Type B pancreatic cell (in vitro differentiated cells): ENCODE measurements around the gene PTBP3. TPM values are rescaled to one million over a fixed set of nuclear protein-coding genes. Genes with fewer than 3 reads are reported as not detected.
"Not testable (repeated sequence)": the region's sequence is repeated elsewhere in the genome, so short reads cannot be mapped to it uniquely, and the experiment has no call there.

ENCODE experiments used
- DNase-seq: peaks from one replicate; pipeline ENCODE4 v3.0.0; 2021; ENCODE audit warnings: mixed read lengths; ENCODE audit not compliant: unreplicated experiment; ENCODE audit errors: extremely low spot score
- H3K27ac Mint-ChIP-seq: 2 replicates; pipeline ENCODE4 v1.8.0; 2021; ENCODE audit warnings: mild to moderate bottlenecking, mixed read lengths
- H3K27me3 Mint-ChIP-seq: 2 replicates; pipeline ENCODE4 v1.8.0; 2021; ENCODE audit warnings: mixed read lengths
- H3K36me3 Mint-ChIP-seq: 2 replicates; pipeline ENCODE4 v1.8.0; 2021; ENCODE audit warnings: mixed read lengths
- H3K4me1 Mint-ChIP-seq: one replicate; pipeline ENCODE4 v1.8.0; 2021; ENCODE audit warnings: mixed read lengths; ENCODE audit not compliant: unreplicated experiment
- H3K4me3 Mint-ChIP-seq: 2 replicates; pipeline ENCODE4 v1.8.0; 2021; ENCODE audit warnings: mild to moderate bottlenecking, mixed read lengths
- H3K9me3 Mint-ChIP-seq: 2 replicates; pipeline ENCODE4 v1.8.0; 2021; ENCODE audit warnings: mixed read lengths
- total RNA-seq: library from RNA; stranded (reverse); gene quantifications from 2 replicates; pipeline ENCODE4 v1.2.1, GENCODE V29; 2021; ENCODE audit warnings: low replicate concordance
- TF ChIP-seq, protein P1 (sequence below): fragments of 200-600 bp; sonication (generic); conservative IDR thresholded peaks from 2 replicates; pipeline ENCODE4 v1.5.0; 2021; ENCODE audit warnings: antibody characterized with exemption, mild to moderate bottlenecking

Gene PTBP3
- total RNA-seq, 1 donor from 2014 or later = 78.6 TPM

DNA sequence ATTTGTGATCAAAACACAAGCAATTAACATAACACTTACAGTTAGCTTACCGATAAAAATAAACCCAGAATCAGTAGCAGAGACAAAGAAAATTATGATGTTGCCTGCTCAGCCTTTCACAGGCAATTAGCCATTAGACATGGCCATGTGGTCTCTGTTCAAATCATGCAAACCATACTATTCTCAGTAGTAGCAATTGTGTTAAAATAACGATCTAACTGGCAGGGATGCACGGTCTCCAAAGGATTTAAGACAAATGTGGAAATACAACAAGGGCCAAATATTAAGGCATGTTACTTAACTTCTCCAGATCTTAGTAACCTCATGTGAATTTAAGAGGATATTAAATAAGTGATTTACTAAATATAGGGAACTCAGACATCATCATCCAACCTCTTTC lies 59.5 kb downstream of the PTBP3 start:
- Mint-ChIP-seq H3K9me3 (no peaks in the 10 kb centered on the region), H3K4me3 (no peak overlapping the region), H3K27ac (no peak overlapping the region), H3K27me3 (no peaks in the 10 kb centered on the region), H3K4me1 (peaks cover 13% of the 10 kb centered on the region), H3K36me3 (peaks cover 13% of the 10 kb centered on the region)
- TF ChIP-seq, protein P1, sequence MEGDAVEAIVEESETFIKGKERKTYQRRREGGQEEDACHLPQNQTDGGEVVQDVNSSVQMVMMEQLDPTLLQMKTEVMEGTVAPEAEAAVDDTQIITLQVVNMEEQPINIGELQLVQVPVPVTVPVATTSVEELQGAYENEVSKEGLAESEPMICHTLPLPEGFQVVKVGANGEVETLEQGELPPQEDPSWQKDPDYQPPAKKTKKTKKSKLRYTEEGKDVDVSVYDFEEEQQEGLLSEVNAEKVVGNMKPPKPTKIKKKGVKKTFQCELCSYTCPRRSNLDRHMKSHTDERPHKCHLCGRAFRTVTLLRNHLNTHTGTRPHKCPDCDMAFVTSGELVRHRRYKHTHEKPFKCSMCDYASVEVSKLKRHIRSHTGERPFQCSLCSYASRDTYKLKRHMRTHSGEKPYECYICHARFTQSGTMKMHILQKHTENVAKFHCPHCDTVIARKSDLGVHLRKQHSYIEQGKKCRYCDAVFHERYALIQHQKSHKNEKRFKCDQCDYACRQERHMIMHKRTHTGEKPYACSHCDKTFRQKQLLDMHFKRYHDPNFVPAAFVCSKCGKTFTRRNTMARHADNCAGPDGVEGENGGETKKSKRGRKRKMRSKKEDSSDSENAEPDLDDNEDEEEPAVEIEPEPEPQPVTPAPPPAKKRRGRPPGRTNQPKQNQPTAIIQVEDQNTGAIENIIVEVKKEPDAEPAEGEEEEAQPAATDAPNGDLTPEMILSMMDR = no peak
- DNase-seq = no peak

DNA sequence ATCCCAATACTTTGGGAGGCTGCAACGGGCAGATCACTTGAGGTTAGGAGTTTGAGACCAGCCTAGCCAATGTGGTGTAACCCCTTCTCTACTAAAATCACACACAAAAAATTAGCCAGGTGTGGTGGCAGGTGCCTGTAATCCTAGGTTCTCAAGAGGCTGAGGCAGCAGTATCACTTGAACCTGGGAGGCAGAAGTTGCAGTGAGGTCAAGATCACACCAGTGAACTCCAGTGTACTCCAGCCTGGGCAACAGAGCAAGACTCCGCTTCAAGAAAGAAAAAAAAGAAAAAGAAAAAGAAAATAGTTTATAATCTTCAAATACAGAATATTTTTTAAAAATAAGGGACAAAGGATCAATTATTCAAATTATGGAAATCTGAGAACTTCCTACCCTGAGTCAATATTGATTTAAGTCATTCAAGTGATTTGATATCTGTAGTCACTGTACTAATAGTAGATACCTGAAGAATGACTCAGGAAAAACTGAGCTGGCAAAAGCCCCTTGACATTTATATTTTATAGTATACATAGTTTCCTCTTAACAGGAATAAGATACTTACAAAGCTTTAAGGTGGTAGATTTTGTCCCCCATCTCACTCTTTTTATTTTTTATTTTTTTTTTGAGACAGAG lies 61.8 kb downstream of the PTBP3 start:
- TF ChIP-seq, protein P1 = no peak
- no peak overlapping the region for H3K4me3 Mint-ChIP-seq
- H3K9me3 Mint-ChIP-seq = no peaks in the 10 kb centered on the region
- no peak for DNase-seq
- H3K4me1 Mint-ChIP-seq = peaks cover 6% of the 10 kb centered on the region
- H3K27me3 Mint-ChIP-seq = no peaks in the 10 kb centered on the region
- H3K36me3 Mint-ChIP-seq = peaks cover 13% of the 10 kb centered on the region
- H3K27ac Mint-ChIP-seq = no peak overlapping the region

DNA sequence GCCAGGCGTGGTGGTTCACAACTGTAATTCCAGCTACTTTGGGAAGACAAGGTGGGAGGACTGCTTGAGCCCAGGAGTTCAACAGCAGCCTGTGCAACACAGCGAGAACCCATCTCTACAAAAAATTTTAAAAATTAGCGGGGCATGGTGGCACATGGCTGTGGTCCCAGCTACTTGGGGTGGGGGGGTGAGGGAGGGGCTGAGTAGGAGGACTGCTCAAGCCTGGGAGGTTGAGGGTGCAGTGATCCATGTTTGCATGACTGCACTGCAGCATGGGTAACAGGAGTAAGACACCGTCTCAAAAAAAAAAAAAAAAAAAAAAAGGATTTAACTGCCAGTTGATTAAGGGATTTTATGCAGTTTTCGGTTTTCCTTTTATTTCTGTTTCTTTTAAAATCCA lies 65.0 kb downstream of the PTBP3 start:
- DNase-seq = no peak

DNA sequence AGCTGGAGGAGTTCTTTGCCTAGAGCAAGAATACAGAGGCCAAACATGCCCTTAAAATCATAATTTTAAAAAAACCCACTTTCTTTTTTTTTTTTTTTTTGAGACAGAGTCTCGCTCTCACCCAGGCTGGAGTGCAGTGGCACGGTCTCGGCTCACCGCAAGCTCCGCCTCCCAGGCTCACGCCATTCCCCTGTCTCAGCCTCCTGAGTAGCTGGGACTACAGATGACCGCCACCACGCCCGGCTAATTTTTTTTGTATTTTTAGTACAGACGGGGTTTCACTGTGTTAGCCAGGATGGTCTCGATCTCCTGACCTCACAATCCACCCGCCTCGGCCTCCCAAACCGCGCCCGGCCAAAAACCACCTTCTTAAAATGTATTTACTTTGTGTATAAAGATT lies 66.3 kb downstream of the PTBP3 start:
- peaks cover 24% of the 10 kb centered on the region for H3K36me3 Mint-ChIP-seq
- not testable (repeated sequence) for H3K4me1 Mint-ChIP-seq, DNase-seq, H3K9me3 Mint-ChIP-seq, H3K4me3 Mint-ChIP-seq, H3K27ac Mint-ChIP-seq, H3K27me3 Mint-ChIP-seq

More for the DNA sequence above, 65.0 kb downstream of the PTBP3 start:
- Mint-ChIP-seq H3K4me3 (no peak overlapping the region), H3K36me3 (peaks cover 21% of the 10 kb centered on the region), H3K27ac (no peak overlapping the region), H3K4me1 (peaks cover under 1% of the 10 kb centered on the region), H3K9me3 (peaks cover 5% of the 10 kb centered on the region), H3K27me3 (no peaks in the 10 kb centered on the region)
- TF ChIP-seq, protein P1 = no peak

DNA sequence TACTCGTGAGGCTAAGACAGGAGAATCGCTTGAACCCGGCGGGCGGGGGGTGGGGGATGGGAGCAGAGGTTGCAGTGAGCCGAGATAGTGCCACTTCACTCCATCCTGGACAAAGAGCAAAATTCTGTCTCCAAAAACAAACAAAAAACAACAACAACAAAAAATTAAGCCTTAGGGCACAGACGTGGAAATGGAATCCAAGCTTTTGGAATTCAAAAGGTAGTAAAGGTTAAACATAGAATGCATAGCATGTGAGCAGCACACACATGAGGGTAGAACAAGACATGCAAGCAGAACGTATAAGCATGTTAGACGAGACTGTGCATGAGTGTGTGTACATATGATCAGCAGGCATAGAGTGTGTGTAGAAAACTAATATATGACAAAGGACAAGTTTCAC lies 68.0 kb downstream of the PTBP3 start:
- Mint-ChIP-seq H3K4me3 (no peak overlapping the region), H3K27me3 (no peaks in the 10 kb centered on the region), H3K4me1 (peaks cover 6% of the 10 kb centered on the region), H3K27ac (no peak overlapping the region), H3K36me3 (peaks cover 32% of the 10 kb centered on the region), H3K9me3 (peaks cover 5% of the 10 kb centered on the region)
- TF ChIP-seq, protein P1 = no peak
- DNase-seq = no peak

DNA sequence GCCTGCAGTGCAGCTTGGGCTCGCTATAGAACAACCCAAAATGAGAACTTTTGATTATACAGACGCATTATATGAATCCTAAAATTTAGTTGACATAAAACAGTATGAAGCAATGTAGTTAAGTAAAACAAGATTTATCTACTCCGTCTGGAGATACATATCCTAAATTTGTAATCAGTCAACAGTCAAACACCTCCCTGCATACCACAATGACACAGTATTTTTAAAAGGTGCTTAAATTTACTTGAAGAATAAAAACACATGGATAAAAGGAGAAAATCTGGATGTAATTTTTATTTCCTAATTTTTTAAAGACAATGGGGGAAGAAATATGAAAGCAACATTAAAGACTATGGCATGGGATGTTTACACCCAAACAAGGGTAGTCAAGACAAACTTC lies 70.8 kb downstream of the PTBP3 start:
- Mint-ChIP-seq H3K27me3 (no peaks in the 10 kb centered on the region), H3K4me3 (no peak overlapping the region), H3K4me1 (peaks cover 6% of the 10 kb centered on the region), H3K9me3 (peaks cover 5% of the 10 kb centered on the region), H3K27ac (no peak overlapping the region), H3K36me3 (peaks cover 37% of the 10 kb centered on the region)
- no peak for DNase-seq
- TF ChIP-seq, protein P1 = no peak
